Right lobe of liver (tissue), 4 donors: ENCODE measurements around the gene ENO3.

Source experiments
- CTCF ChIP-seq, 4 donors: fragments of 200-600 bp in 3 of 4; fragments of 450-650 bp in 1 of 4; IDR thresholded peaks; one replicate each; pipeline versions ENCODE4 v1.5.1 to v1.8.0; 2016 to 2022; ENCODE audit warnings: antibody characterized with exemption in 4 of 4, mild to moderate bottlenecking in 2 of 4
- POLR2A ChIP-seq: fragments of 450-650 bp; IDR thresholded peaks from one replicate; pipeline ENCODE4 v1.6.1; 2017; ENCODE audit warnings: antibody characterized with exemption, mild to moderate bottlenecking
- donor health status: DM: no; HTN: no; CAD: no.
- donor health status: DM: no; HTN: no; CAD: no.
- donor health status: DM: no; HTN: yes; CAD: no.

GRCh38 chr17:4935650-4936049 lies 15.3 kb upstream of the ENO3 start:
- no peak for TF ChIP-seq CTCF (IDR thresholded peaks at IDR 0.05)
- TF ChIP-seq POLR2A = no peak
